Liver (tissue), 9 donors: ENCODE results near the gene RERE. TPM values are rescaled to one million over a fixed set of nuclear protein-coding genes. Genes with fewer than 3 reads are reported as not detected.

Experiments used
- DNase-seq: peaks from one replicate; pipeline ENCODE4 v3.0.0-alpha.2; 2017; ENCODE audit warnings: low spot score
- H3K27ac ChIP-seq, 2 donors: one replicate each; pipeline ENCODE4 v1.7.0; 2013; ENCODE audit warnings: inconsistent platforms in 2 of 2, low read length in 2 of 2, control low read depth in 1 of 2, low read depth in 1 of 2, mild to moderate bottlenecking in 1 of 2
- H3K27me3 ChIP-seq, 4 donors: one replicate each; pipeline versions ENCODE4 v1.6.1 to v1.7.0; 2013; ENCODE audit warnings: low read length in 3 of 4, inconsistent platforms in 1 of 4, mild to moderate bottlenecking in 1 of 4, moderate library complexity in 1 of 4; ENCODE audit not compliant: control insufficient read depth in 4 of 4, insufficient read depth in 4 of 4
- H3K36me3 ChIP-seq, 4 donors: one replicate each; pipeline versions ENCODE4 v1.6.1 to v1.7.0; 2013; ENCODE audit warnings: low read length in 3 of 4, mild to moderate bottlenecking in 3 of 4, low read depth in 1 of 4, moderate library complexity in 1 of 4; ENCODE audit not compliant: control insufficient read depth in 4 of 4, insufficient read depth in 3 of 4
- H3K4me1 ChIP-seq, 4 donors: one replicate each; pipeline versions ENCODE4 v1.6.1 to v1.7.0; 2013; ENCODE audit warnings: low read length in 3 of 4, mild to moderate bottlenecking in 3 of 4, moderate library complexity in 1 of 4; ENCODE audit not compliant: control insufficient read depth in 4 of 4, insufficient read depth in 4 of 4
- H3K4me3 ChIP-seq, 3 donors: one replicate each; pipeline versions ENCODE4 v1.6.1 to v1.7.0; 2013; ENCODE audit warnings: low read length in 3 of 3, control low read depth in 1 of 3, low read depth in 1 of 3, mild to moderate bottlenecking in 1 of 3
- H3K9ac ChIP-seq, 2 donors: one replicate each; pipeline ENCODE4 v1.7.0; 2013; ENCODE audit warnings: low read length in 2 of 2, mild to moderate bottlenecking in 2 of 2, moderate library complexity in 2 of 2, control low read depth in 1 of 2, low read depth in 1 of 2
- H3K9me3 ChIP-seq, 4 donors: one replicate each; pipeline versions ENCODE4 v1.6.1 to v1.7.0; 2013; ENCODE audit warnings: low read length in 3 of 4; ENCODE audit not compliant: control insufficient read depth in 4 of 4
- EGR1 ChIP-seq, 2 donors: IDR thresholded peaks; 2 replicates each; pipeline ENCODE4 v1.6.1; 2016 to 2018; ENCODE audit warnings: antibody characterized with exemption in 2 of 2, low read depth in 2 of 2
- FOXA1 ChIP-seq: IDR thresholded peaks from 2 replicates; pipeline ENCODE4 v1.6.1; 2016; ENCODE audit warnings: antibody characterized with exemption
- FOXA2 ChIP-seq: IDR thresholded peaks from 2 replicates; pipeline ENCODE4 v1.6.1; 2016; ENCODE audit warnings: antibody characterized with exemption
- GABPA ChIP-seq, 2 donors: IDR thresholded peaks in 1 of 2; conservative IDR thresholded peaks in 1 of 2; 2 replicates each; pipeline ENCODE4 v1.6.1; 2016; ENCODE audit warnings: antibody characterized with exemption in 2 of 2, mild to moderate bottlenecking in 1 of 2, moderate library complexity in 1 of 2
- HNF4A ChIP-seq, 2 donors: conservative IDR thresholded peaks; 2 replicates each; pipeline ENCODE4 v1.6.1; 2016; ENCODE audit warnings: antibody characterized with exemption in 2 of 2, mild to moderate bottlenecking in 2 of 2
- HNF4G ChIP-seq: IDR thresholded peaks from 2 replicates; pipeline ENCODE4 v1.6.1; 2016; ENCODE audit warnings: antibody characterized with exemption
- JUND ChIP-seq, 2 donors: IDR thresholded peaks; 2 replicates each; pipeline ENCODE4 v1.6.1; 2016; ENCODE audit warnings: antibody characterized with exemption in 2 of 2
- NR2F2 ChIP-seq: IDR thresholded peaks from 2 replicates; pipeline ENCODE4 v1.6.1; 2016; ENCODE audit warnings: antibody characterized with exemption
- RAD21 ChIP-seq, 2 donors: IDR thresholded peaks; 2 replicates each; pipeline ENCODE4 v1.6.1; 2016; ENCODE audit warnings: antibody characterized with exemption in 2 of 2, mild to moderate bottlenecking in 2 of 2
- RXRA ChIP-seq, 2 donors: IDR thresholded peaks; 2 replicates each; pipeline ENCODE4 v1.6.1; 2017 to 2018; ENCODE audit warnings: antibody characterized with exemption in 2 of 2, mild to moderate bottlenecking in 1 of 2
- SP1 ChIP-seq: IDR thresholded peaks from 2 replicates; pipeline ENCODE4 v1.6.1; 2018; ENCODE audit warnings: antibody characterized with exemption, mild to moderate bottlenecking
- TAF1 ChIP-seq: conservative IDR thresholded peaks from 2 replicates; pipeline ENCODE4 v1.6.1; 2016; ENCODE audit warnings: antibody characterized with exemption, mild to moderate bottlenecking
- YY1 ChIP-seq: IDR thresholded peaks from 2 replicates; pipeline ENCODE4 v1.6.1; 2016; ENCODE audit warnings: antibody characterized with exemption, mild to moderate bottlenecking
- WGBS: extraction: QIAGEN DNeasy Blood & Tissue Kit; methylation state at CpG from one replicate; pipeline ENCODE4 v1.1.7; 2013; 5-methylcytosine and 5-hydroxymethylcytosine counted together
- polyA plus RNA-seq, 2 donors: library from polyadenylated mRNA; stranded (reverse) in 1 of 2; unstranded in 1 of 2; fragments of 200-250 nt in 1 of 2; fragments of >200 nt in 1 of 2; fragmentation: Nextera tagmentation in 1 of 2; extraction: Ambion mirVana in 1 of 2; gene quantifications; one replicate each; pipeline versions ENCODE4 v1.2.1 to v1.2.3, GENCODE V29; 2013 to 2015
- total RNA-seq, 2 donors: library from RNA; depleted of rRNA; stranded (reverse); fragments of >200 nt; gene quantifications; one replicate each; pipeline ENCODE4 v1.2.3, GENCODE V29; 2014
- TF ChIP-seq, protein P1 (sequence below): IDR thresholded peaks from 2 replicates; pipeline ENCODE4 v1.6.1; 2016; ENCODE audit warnings: antibody characterized with exemption
- TF ChIP-seq, protein P2 (sequence below): IDR thresholded peaks from 2 replicates; pipeline ENCODE4 v1.6.1; 2016; ENCODE audit warnings: antibody characterized with exemption
- TF ChIP-seq, protein P3 (sequence below): fragments of 150-350 bp; IDR thresholded peaks from 2 replicates; pipeline ENCODE4 v1.5.1; 2017; ENCODE audit warnings: improper control_type of control experiment, low read depth, low read length; ENCODE audit not compliant: missing input control
- TF ChIP-seq, protein P4 (sequence below): IDR thresholded peaks from 2 replicates; pipeline ENCODE4 v1.6.1; 2016; ENCODE audit warnings: antibody characterized with exemption
- donor health status: healthy.
- donor health status: healthy.
- donor health status: healthy.
- donor health status: healthy.
- donor health status: healthy.

Gene RERE
- total and polyA plus RNA-seq, 4 donors, result 9.8 to 49.1 (median 24.8) TPM

DNA sequence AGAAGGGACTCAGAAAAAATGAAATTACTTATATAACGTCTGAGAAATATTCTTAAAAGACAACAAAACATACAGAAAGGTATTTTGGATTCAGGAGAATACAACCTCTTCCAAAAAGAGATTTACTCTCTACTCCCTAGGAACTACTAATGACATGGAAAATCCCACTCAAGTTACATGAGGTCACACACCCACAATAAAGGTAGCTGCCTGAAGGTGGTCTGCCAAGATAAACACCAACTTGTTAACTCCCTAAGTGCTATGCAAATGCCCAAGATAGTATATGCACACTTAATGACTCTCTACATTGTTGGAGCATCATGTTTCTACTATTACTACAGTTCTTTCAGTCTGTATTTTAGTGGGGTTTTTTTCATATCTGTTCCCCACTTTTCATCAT is 26.5 kb downstream of the RERE start:
- Histone ChIP-seq H3K9ac (no peak overlapping the region), H3K27ac (no peak overlapping the region), H3K27me3 (no peaks in the 10 kb centered on the region), H3K4me1 (peaks cover 0 to 2% (median 0%) of the 10 kb centered on the region in 4 donors), H3K9me3 (no peaks in the 10 kb centered on the region), H3K4me3 (no peak overlapping the region), H3K36me3 (no peaks in the 10 kb centered on the region)
- TF ChIP-seq GABPA (IDR thresholded peaks at IDR 0.05 in 1 of 2, conservative IDR thresholded peaks at IDR 0.05 in 1 of 2) (no peak), EGR1 (IDR thresholded peaks at IDR 0.05; ENCODE audit: low read depth in 2 of 2) (no peak), TAF1 (no peak), HNF4A (conservative IDR thresholded peaks at IDR 0.05) (no peak), SP1 (no peak), HNF4G (no peak), FOXA2 (no peak), NR2F2 (no peak), RAD21 (IDR thresholded peaks at IDR 0.05) (no peak), RXRA (IDR thresholded peaks at IDR 0.05) (no peak), JUND (IDR thresholded peaks at IDR 0.05) (no peak), FOXA1 (no peak)
- TF ChIP-seq, protein P1, sequence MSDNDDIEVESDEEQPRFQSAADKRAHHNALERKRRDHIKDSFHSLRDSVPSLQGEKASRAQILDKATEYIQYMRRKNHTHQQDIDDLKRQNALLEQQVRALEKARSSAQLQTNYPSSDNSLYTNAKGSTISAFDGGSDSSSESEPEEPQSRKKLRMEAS, result no peak
- TF ChIP-seq, protein P2, sequence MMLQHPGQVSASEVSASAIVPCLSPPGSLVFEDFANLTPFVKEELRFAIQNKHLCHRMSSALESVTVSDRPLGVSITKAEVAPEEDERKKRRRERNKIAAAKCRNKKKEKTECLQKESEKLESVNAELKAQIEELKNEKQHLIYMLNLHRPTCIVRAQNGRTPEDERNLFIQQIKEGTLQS, result no peak
- TF ChIP-seq, protein P3, sequence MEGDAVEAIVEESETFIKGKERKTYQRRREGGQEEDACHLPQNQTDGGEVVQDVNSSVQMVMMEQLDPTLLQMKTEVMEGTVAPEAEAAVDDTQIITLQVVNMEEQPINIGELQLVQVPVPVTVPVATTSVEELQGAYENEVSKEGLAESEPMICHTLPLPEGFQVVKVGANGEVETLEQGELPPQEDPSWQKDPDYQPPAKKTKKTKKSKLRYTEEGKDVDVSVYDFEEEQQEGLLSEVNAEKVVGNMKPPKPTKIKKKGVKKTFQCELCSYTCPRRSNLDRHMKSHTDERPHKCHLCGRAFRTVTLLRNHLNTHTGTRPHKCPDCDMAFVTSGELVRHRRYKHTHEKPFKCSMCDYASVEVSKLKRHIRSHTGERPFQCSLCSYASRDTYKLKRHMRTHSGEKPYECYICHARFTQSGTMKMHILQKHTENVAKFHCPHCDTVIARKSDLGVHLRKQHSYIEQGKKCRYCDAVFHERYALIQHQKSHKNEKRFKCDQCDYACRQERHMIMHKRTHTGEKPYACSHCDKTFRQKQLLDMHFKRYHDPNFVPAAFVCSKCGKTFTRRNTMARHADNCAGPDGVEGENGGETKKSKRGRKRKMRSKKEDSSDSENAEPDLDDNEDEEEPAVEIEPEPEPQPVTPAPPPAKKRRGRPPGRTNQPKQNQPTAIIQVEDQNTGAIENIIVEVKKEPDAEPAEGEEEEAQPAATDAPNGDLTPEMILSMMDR, result no peak
- no peak for DNase-seq
- WGBS, result 95% methylated on average over 1 of the region's 1 CpG

DNA sequence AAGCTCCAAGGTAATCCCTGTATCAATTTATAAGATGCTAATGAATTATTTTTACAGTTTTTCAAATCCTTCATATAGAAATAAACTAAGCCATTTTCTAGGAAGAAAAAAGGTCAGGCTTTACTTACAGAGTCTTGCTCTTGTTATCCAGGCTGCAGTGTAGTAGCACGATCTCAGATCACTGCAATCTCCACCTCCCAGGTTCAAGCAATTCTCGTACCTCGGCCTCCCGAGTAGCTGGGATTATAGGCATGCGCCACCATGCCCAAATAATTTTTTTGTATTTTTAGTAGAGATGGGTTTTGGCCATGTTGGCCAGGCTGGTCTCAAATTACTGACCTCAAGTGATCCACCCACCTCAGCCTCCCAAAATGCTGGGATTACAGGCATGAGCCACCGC is 27.0 kb downstream of the RERE start:
- H3K4me3 ChIP-seq, result no peak overlapping the region
- H3K36me3 ChIP-seq, result no peaks in the 10 kb centered on the region
- H3K27me3 ChIP-seq, result no peaks in the 10 kb centered on the region
- no peak for TF ChIP-seq NR2F2
- TF ChIP-seq RAD21 (IDR thresholded peaks at IDR 0.05), result no peak
- TF ChIP-seq, protein P2, result no peak
- TF ChIP-seq, protein P3, result no peak
- no peak for TF ChIP-seq TAF1
- TF ChIP-seq, protein P4, sequence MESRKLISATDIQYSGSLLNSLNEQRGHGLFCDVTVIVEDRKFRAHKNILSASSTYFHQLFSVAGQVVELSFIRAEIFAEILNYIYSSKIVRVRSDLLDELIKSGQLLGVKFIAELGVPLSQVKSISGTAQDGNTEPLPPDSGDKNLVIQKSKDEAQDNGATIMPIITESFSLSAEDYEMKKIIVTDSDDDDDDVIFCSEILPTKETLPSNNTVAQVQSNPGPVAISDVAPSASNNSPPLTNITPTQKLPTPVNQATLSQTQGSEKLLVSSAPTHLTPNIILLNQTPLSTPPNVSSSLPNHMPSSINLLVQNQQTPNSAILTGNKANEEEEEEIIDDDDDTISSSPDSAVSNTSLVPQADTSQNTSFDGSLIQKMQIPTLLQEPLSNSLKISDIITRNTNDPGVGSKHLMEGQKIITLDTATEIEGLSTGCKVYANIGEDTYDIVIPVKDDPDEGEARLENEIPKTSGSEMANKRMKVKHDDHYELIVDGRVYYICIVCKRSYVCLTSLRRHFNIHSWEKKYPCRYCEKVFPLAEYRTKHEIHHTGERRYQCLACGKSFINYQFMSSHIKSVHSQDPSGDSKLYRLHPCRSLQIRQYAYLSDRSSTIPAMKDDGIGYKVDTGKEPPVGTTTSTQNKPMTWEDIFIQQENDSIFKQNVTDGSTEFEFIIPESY, result no peak
- TF ChIP-seq JUND (IDR thresholded peaks at IDR 0.05), result no peak
- no peak for TF ChIP-seq HNF4A (conservative IDR thresholded peaks at IDR 0.05)
- TF ChIP-seq YY1, result no peak
- no peak for TF ChIP-seq GABPA (IDR thresholded peaks at IDR 0.05 in 1 of 2, conservative IDR thresholded peaks at IDR 0.05 in 1 of 2)
- peaks cover 0 to 2% (median 0%) of the 10 kb centered on the region in 4 donors for H3K4me1 ChIP-seq
- no peak overlapping the region for H3K27ac ChIP-seq
- WGBS, result 97% methylated on average over 6 of the region's 6 CpGs
- no peak for DNase-seq
- no peak overlapping the region for H3K9ac ChIP-seq
- no peaks in the 10 kb centered on the region for H3K9me3 ChIP-seq
